ENCODE measurements around the gene ADAMTS2. TPM values are rescaled to one million over a fixed set of nuclear protein-coding genes. Genes with fewer than 3 reads are reported as not detected.
A peak's percentile ranks its signal among the peaks of the same experiment; 100 is the strongest.

ADAMTS2 gene
- total and polyA plus RNA-seq, 2 of the 8 experiments (the other 6 are each of a cell fraction or from before 2014, with no cell fraction given), result 6.6 to 7.3 TPM

DNA sequence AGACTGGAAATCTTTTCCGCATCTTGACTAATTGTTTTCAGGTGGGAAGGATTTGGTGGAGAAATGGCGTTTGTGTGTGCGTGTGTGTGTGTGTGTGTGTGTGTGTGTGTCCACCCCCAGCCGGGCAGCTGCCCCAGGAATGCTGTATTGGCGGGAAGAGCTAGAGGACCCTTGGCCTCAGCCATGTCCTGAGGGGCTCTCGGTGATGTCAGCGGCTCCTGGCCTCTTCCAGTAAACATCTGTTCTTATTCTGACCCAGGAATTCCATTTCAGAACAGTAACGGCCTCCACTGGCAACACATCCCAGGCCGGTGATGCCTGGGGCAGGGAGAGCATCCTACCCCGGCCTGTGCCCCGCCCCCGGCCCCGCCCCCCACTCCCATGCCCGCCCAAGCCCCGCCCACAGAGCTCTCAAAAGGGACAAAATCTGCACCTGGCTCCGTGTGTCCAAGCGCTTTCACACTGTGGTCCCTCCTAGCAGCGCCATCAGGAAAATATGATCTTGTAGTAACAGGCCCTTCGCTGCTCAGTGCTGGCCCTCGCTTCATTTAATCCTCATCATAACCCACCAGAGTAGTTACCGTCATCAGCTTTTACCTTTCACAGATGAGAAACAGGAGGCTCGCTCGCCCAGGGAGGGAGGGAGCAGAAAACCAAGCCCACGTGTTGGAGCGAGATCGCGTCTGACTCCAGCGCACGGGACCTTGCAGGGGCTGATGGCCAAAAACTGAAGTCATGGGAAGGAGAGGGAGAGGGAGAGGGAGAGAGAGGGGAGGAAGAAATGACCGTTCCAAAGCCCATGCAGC lies 18.9 kb downstream of the ADAMTS2 start:
- H3K79me2 ChIP-seq (ENCODE audit: control insufficient read depth in 1 of 2, insufficient read depth in 2 of 2, low read length in 2 of 2), result no peaks in the 10 kb centered on the region
- no peak overlapping the region for H2BK5ac ChIP-seq (ENCODE audit: low read depth, low read length)
- peaks cover 2% of the 10 kb centered on the region; the same call in 1 of the 2 replicates for H3K23me2 ChIP-seq (ENCODE audit: low read depth, low read length)
- WGBS, 2 experiments (ENCODE audit: extremely low coverage in 1 of 2, insufficient coverage in 1 of 2, insufficient read length in 1 of 2, insufficient replicate concordance in 2 of 2, low coverage in 1 of 2, low lambda C conversion rate in 2 of 2, missing lambda C conversion rate in 1 of 2), result 27% methylated on average over 26 of the region's 30 CpGs; no CpG with 5 or more reads in 1 of the 2 experiments
- ChIA-PET CTCF (ENCODE audit: partially characterized antibody) (interaction anchor here (2.7 kb wide), 1 partner anchor 168 kb away, joined by 8 read pairs; no protein-coding TSS in a partner anchor), POLR2A (ENCODE audit: partially characterized antibody) (interaction anchor here (1.4 kb wide), 1 partner anchor 11 kb away, joined by 3 read pairs; no protein-coding TSS in a partner anchor)
- H3K23ac ChIP-seq (ENCODE audit: insufficient read length), result no peak overlapping the region
- FAIRE-seq (no peak), DNase-seq (ENCODE audit: low read depth in 1 of 2, low spot score in 2 of 2) (peak in 1 of 2 experiments; percentile 57)
- H3K4ac ChIP-seq (replicated peaks; ENCODE audit: insufficient read length, low read depth, low read length), result peak overlapping the region; percentile 19
- H4K91ac ChIP-seq (replicated peaks; ENCODE audit: insufficient read length, low read length), result no peak overlapping the region
- H2AK5ac ChIP-seq (ENCODE audit: low read depth, low read length), result no peak overlapping the region
- no peak overlapping the region for H3K27ac ChIP-seq (ENCODE audit: low read depth, low read length)
- H3K14ac ChIP-seq (ENCODE audit: insufficient read length), result no peak overlapping the region
- H3K9me3 ChIP-seq (ENCODE audit: insufficient read depth in 2 of 2, low read depth in 1 of 2, low read length in 1 of 2), result no peaks in the 10 kb centered on the region
- H2BK120ac ChIP-seq (replicated peaks; ENCODE audit: low read depth, low read length), result no peak overlapping the region
- peak overlapping the region; percentile 9; the same call in 1 of the 2 replicates for H4K8ac ChIP-seq (ENCODE audit: extremely low read depth, insufficient read depth, low read length)
- no peak overlapping the region for H2BK20ac ChIP-seq (ENCODE audit: low read length)
- no peak overlapping the region for H3K56ac ChIP-seq (replicated peaks; ENCODE audit: insufficient read length, low read depth, low read length)
- no peak overlapping the region for H2BK15ac ChIP-seq (ENCODE audit: low read length)
- peak overlapping the region; percentile 76 to 97 for H3K4me2 ChIP-seq (ENCODE audit: insufficient read depth in 1 of 2, low read depth in 2 of 2, low read length in 2 of 2)
- H3K36me3 ChIP-seq (ENCODE audit: control insufficient read depth in 2 of 4, insufficient read depth in 4 of 4, low read length in 3 of 4), result no peaks in the 10 kb centered on the region
- H3K4me1 ChIP-seq (replicated peaks in 1 of 4; ENCODE audit: control insufficient read depth in 3 of 4, insufficient read depth in 4 of 4, low read length in 3 of 4), result peaks cover 0 to 8% (median 3%) of the 10 kb centered on the region in 4 experiments; a peak in 3 of 7 replicates
- H2BK12ac ChIP-seq (ENCODE audit: low read depth, low read length), result peak overlapping the region; percentile 10; the same call in 1 of the 2 replicates
- peaks cover 0 to 12% (median 8%) of the 10 kb centered on the region in 4 experiments; a peak in 6 of 7 replicates for H3K27me3 ChIP-seq (replicated peaks in 1 of 4; ENCODE audit: control insufficient read depth in 3 of 4, extremely low read depth in 1 of 4, insufficient read depth in 3 of 4, low read length in 3 of 4)
- H3K4me3 ChIP-seq (ENCODE audit: extremely low read depth in 1 of 4, insufficient read depth in 2 of 4, low read depth in 3 of 4, low read length in 4 of 4), result peak overlapping the region; percentile 38 to 64 (median 43); a peak in 6 of 8 replicates
- 0 out of 2 replicates have a peak overlapping the region, but pooled peaks have one; percentile 38 for H3K18ac ChIP-seq (ENCODE audit: extremely low read depth, low read length)
- peak overlapping the region; percentile 97 for H2AFZ ChIP-seq (ENCODE audit: low read length)
- peak overlapping the region in 1 of 4 experiments; percentile 16; a peak in 2 of 7 replicates for H3K9ac ChIP-seq (replicated peaks in 1 of 4; ENCODE audit: extremely low read depth in 1 of 4, low read depth in 3 of 4, low read length in 3 of 4)
- H3K79me1 ChIP-seq (ENCODE audit: low read depth, low read length), result no peaks in the 10 kb centered on the region
- H4K5ac ChIP-seq (ENCODE audit: insufficient read length, low read depth, low read length), result peak overlapping the region; percentile 21
- H4K20me1 ChIP-seq (replicated peaks in 1 of 2; ENCODE audit: control insufficient read depth in 1 of 2, insufficient read depth in 2 of 2, low read length in 2 of 2), result no peaks in the 10 kb centered on the region
- TF ChIP-seq SAP30 (IDR thresholded peaks at IDR 0.05; ENCODE audit: insufficient read depth, insufficient replicate concordance, low read length) (no peak), BACH1 (IDR thresholded peaks at IDR 0.05; ENCODE audit: low read length) (no peak), POLR2AphosphoS5 (IDR thresholded peaks at IDR 0.05; ENCODE audit: low read depth, low read length) (no peak), TEAD4 (IDR thresholded peaks at IDR 0.05; ENCODE audit: low read depth, low read length) (0 out of 2 replicates have a peak, but pooled peaks have one; percentile 35), TAF1 (IDR thresholded peaks at IDR 0.05; ENCODE audit: low read depth, low read length) (no peak), HDAC6 (IDR thresholded peaks at IDR 0.05; ENCODE audit: low read depth, low read length) (no peak), TCF12 (IDR thresholded peaks at IDR 0.05; ENCODE audit: low read depth, low read length) (no peak), TBP (IDR thresholded peaks at IDR 0.05; ENCODE audit: low read depth, low read length) (no peak), RNF2 (IDR thresholded peaks at IDR 0.05; ENCODE audit: borderline replicate concordance, low read depth, low read length, missing control alignments, poor library complexity, severe bottlenecking) (no peak), RXRA (IDR thresholded peaks at IDR 0.05; ENCODE audit: insufficient read depth, low read depth, low read length) (no peak), PHF8 (conservative IDR thresholded peaks at IDR 0.05; ENCODE audit: low read depth, low read length) (no peak), POLR2A (IDR thresholded peaks at IDR 0.05; ENCODE audit: control extremely low read depth in 1 of 2, low read depth in 2 of 2, low read length in 2 of 2) (no peak)
